ENCODE measurements around the gene PIEZO2.

Gene PIEZO2

GRCh38 chr18:11064106-11064505 lies 85.3 kb downstream of the PIEZO2 start:
- DNase-seq (ENCODE audit: low read depth) = peak; percentile 10

DNA sequence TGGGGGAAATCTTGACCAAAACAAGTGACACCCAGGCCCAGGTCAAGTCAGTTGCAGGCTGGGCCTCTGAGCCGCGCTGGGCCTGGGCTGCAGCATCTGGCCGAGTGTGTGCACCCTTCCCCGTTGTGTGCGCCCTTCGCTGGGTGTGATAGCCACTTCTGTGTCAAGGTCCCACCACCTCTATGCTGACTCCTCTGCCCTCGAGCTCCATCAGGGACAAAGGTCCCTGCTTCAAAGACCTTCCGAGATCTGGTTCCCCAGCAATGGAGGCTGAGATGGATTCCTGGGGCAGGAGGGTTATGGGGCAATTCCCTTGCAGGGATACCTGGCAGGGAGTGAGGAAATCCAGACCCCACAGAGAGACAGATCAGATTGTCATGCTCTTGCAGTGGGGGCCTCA lies 93.6 kb downstream of the PIEZO2 start:
- DNase-seq (ENCODE audit: low read depth) = no peak

GRCh38 chr18:11054497-11054896 lies 94.9 kb downstream of the PIEZO2 start:
- no peak for DNase-seq (ENCODE audit: low read depth)

GRCh38 chr18:11053293-11053692 lies 96.1 kb downstream of the PIEZO2 start:
- DNase-seq (ENCODE audit: low read depth) = no peak

DNA sequence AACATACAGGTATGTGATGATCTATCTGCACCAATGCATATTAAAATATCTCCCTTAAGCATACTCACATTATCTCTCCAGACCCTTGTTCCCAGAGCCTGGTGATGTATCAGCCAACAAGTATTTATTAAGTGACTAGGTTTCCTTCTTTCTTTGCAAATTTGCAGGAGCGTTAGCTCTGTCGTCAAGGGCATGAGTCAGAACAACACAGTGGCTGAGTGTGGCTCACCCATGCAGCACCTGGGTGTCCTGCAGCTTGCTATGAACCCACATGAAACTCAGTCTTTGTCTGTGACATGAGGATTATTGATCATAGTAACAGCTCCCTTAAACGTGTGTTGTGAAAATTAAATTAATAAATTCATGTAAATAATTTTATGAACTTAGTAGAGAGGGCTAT lies 96.6 kb downstream of the PIEZO2 start:
- peak; percentile 21 for DNase-seq (ENCODE audit: low read depth)

GRCh38 chr18:11051462-11051861 lies 97.9 kb downstream of the PIEZO2 start:
- DNase-seq (ENCODE audit: low read depth) = no peak

- no peak for DNase-seq (ENCODE audit: low read depth)
Observed at GRCh38 chr18:11050966-11051365, 98.4 kb downstream of the PIEZO2 start.

GRCh38 chr18:11047817-11048216 lies 101.6 kb downstream of the PIEZO2 start:
- no peak for DNase-seq (ENCODE audit: low read depth)

DNA sequence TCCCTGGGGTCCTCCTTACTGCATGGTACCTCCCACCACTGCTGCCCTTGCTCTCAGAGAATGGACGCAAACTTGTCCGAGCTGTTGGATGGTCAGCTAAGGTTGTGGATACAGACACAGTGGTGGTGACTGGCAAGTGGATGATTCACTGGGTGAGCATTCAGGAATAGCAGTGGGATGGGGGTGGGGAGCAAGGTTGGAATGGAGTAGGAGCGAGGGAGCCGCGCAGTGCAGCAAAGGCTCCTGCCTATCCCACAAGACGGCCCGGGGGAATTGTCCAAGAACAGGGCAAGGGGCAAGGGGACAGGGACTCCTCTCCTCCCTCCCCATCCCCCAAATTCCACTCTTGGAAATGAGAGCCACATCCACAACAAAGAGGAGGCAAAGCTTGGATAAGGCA lies 102.2 kb downstream of the PIEZO2 start:
- DNase-seq (ENCODE audit: low read depth) = peak; percentile 25

GRCh38 chr18:11046140-11046539 lies 103.2 kb downstream of the PIEZO2 start:
- no peak for DNase-seq (ENCODE audit: low read depth)

GRCh38 chr18:11043694-11044093 lies 105.7 kb downstream of the PIEZO2 start:
- DNase-seq (ENCODE audit: low read depth) = no peak

GRCh38 chr18:11042247-11042646 lies 107.1 kb downstream of the PIEZO2 start:
- DNase-seq (ENCODE audit: low read depth) = peak; percentile 25

DNA sequence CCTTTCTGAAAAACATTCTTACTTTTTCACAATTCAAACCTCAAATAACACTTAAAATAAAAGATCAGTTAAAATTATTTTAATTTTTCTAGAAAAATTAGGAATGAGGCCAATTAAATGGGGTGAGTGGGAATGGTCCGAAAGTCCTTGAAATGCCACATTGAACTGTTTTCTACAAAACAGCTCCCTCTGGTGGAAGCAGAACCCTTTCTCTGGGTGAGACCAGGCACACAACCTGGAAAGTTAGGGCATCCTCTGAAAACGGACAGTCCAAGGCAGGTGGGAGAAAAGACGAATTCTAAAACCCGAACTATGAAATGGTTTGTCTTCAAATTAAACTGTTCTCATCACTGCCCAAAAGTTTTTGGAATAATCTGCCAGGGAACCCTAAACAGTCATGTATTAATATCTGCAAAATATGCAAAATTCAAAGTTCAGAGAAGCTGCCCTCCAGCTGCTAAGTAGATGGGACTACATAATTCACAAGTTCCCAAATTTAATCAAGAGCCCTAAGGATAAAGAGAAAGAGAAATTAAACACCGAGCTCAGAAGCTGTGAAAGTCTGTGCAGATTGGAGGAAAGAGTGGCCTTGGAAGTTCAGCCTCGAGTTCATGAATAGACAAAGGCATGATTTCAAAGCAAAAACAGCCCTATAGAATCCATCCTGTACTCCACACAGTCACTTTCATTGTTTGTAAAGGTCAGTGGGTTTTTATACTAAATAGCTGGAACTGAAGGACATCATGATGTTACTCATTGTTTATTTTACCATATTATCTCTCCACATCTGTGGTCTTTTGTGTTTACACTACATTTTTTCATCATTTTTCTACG lies 108.3 kb downstream of the PIEZO2 start:
- peak; percentile 42 for DNase-seq (ENCODE audit: low read depth)

- DNase-seq (ENCODE audit: low read depth) = no peak
Observed at GRCh38 chr18:11040359-11040758, 109.0 kb downstream of the PIEZO2 start.

GRCh38 chr18:11037533-11038240 lies 111.7 kb downstream of the PIEZO2 start:
- no peak for DNase-seq (ENCODE audit: low read depth)

DNA sequence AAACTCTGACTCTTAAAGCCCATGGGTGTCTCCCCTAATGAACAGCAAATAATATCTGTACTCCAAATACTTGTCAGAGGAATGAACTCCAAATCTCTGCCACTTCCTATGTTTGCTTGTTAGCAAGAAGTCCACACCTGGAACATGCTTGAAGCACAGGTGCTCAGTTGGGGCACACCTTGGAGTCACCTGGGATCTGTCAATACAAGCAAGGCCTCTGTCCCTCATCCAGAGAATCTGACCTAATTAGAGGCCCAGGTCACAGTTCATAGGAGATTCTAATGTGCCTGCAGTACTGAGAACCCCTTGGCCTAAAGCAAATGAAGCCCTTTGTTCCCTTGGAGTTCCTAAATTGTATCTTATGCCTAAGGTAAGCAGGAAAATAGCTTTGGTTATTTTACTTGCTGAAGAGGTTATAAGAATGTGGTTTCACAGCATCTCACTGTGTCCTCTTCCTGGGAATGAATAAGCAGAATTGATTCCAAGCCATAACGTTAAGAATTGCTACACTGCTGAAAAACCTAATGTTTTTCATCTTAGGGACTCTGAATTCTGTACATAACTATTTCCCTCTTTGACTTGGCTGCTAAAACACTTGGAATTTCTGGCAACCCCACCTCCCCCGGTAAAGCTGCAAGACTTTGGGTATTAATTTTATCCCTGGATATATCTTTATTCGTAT lies 113.4 kb downstream of the PIEZO2 start:
- DNase-seq (ENCODE audit: low read depth) = peak; percentile 14

GRCh38 chr18:11035376-11035775 lies 114.0 kb downstream of the PIEZO2 start:
- no peak for DNase-seq (ENCODE audit: low read depth)

DNA sequence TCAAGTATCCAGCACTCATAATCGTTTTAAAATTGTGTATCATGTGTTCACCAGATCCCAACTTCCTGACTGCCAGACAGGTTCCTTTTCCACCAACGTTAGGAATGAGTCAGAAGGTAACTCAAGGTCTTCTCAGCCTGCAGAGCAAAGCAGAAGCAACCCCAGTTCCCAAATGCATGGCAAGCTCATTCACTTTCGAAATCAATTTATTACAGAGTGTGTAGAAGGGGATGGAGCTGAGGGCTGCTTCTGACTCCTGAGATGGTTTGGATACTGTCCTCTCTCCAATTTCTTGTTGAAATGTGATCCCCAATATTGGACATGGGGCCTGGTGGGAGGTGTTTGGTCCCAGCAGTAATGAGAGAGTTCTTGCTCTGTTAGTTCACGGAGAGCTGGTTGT lies 114.5 kb downstream of the PIEZO2 start:
- peak; percentile 26 for DNase-seq (ENCODE audit: low read depth)

GRCh38 chr18:11033503-11033902 lies 115.9 kb downstream of the PIEZO2 start:
- no peak for DNase-seq (ENCODE audit: low read depth)

- no peak for DNase-seq (ENCODE audit: low read depth)
Observed at GRCh38 chr18:11031966-11032365, 117.4 kb downstream of the PIEZO2 start.

DNA sequence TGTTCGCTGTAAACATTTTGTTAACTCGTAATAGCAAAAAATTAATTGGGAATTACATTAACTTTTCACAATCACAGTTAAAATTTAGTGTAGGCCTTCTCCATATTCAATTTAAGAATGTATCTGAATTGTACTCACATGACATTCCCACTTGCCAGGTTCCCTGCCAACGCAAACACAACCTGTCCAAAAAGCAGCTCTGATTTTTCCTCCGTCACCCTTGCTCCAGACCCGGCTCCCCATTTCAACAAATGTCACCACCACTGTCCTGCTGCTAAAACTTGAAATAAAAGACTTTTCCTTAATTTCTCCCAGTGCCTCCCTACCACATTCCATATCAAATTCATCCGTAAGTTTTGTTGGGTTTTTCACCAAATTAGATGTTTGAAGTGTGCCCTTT lies 120.3 kb downstream of the PIEZO2 start:
- no peak for DNase-seq (ENCODE audit: low read depth)

GRCh38 chr18:11027862-11028261 lies 121.5 kb downstream of the PIEZO2 start:
- DNase-seq (ENCODE audit: low read depth) = no peak

DNA sequence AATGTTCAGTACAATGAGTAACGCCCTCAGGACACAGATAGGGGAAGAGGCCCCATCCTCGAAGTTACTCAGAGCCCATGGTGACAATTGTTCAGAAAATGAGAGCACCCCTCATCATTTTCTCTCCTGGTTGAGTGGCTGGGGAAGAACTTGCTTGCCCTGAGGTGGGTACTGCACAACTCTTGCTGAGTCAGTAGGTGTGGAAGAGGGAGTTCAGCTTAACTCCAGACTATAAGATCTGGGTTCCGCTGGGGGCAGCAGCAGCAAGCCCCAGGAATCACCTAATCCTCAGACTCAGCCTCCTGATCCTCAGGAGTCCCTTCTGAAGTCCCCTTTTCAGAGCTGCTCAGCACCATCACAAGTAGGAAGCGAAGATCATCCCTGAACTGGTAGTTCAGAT lies 123.7 kb downstream of the PIEZO2 start:
- no peak for DNase-seq (ENCODE audit: low read depth)
